Epithelial cell of proximal tubule (primary cell): ENCODE measurements around the gene CNTN2. TPM values are rescaled to one million over a fixed set of nuclear protein-coding genes. Genes with fewer than 3 reads are reported as not detected.

ENCODE experiments used
- DNase-seq: peaks from one replicate; pipeline ENCODE4 v3.0.0-alpha.2; 2011; ENCODE audit warnings: low read depth
- H3K4me3 ChIP-seq: 2 replicates; pipeline ENCODE4 v1.5.1; 2011; ENCODE audit warnings: low read depth, mild to moderate bottlenecking, low read length
- total RNA-seq: library from RNA; depleted of rRNA; stranded (reverse); fragments of >200 nt; gene quantifications from 2 replicates; pipeline ENCODE4 v1.2.3, GENCODE V29; 2015
- TF ChIP-seq, protein P1 (sequence below): conservative IDR thresholded peaks from 2 replicates; pipeline ENCODE4 v1.5.1; 2012; ENCODE audit warnings: low read depth, mild to moderate bottlenecking, low read length

CNTN2 gene
- total RNA-seq, 1 donor from 2014 or later, result not detected

GRCh38 chr1:205058853-205059252, 15.8 kb downstream of the CNTN2 start:
- TF ChIP-seq, protein P1, sequence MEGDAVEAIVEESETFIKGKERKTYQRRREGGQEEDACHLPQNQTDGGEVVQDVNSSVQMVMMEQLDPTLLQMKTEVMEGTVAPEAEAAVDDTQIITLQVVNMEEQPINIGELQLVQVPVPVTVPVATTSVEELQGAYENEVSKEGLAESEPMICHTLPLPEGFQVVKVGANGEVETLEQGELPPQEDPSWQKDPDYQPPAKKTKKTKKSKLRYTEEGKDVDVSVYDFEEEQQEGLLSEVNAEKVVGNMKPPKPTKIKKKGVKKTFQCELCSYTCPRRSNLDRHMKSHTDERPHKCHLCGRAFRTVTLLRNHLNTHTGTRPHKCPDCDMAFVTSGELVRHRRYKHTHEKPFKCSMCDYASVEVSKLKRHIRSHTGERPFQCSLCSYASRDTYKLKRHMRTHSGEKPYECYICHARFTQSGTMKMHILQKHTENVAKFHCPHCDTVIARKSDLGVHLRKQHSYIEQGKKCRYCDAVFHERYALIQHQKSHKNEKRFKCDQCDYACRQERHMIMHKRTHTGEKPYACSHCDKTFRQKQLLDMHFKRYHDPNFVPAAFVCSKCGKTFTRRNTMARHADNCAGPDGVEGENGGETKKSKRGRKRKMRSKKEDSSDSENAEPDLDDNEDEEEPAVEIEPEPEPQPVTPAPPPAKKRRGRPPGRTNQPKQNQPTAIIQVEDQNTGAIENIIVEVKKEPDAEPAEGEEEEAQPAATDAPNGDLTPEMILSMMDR, result no peak
- DNase-seq, result no peak
- H3K4me3 ChIP-seq, result no peak overlapping the region

GRCh38 chr1:205059660-205060059, 16.6 kb downstream of the CNTN2 start:
- H3K4me3 ChIP-seq, result no peak overlapping the region
- DNase-seq, result no peak
- TF ChIP-seq, protein P1, result no peak

GRCh38 chr1:205060746-205061145, 17.7 kb downstream of the CNTN2 start:
- no peak overlapping the region for H3K4me3 ChIP-seq
- DNase-seq, result no peak
- TF ChIP-seq, protein P1, result no peak

DNA sequence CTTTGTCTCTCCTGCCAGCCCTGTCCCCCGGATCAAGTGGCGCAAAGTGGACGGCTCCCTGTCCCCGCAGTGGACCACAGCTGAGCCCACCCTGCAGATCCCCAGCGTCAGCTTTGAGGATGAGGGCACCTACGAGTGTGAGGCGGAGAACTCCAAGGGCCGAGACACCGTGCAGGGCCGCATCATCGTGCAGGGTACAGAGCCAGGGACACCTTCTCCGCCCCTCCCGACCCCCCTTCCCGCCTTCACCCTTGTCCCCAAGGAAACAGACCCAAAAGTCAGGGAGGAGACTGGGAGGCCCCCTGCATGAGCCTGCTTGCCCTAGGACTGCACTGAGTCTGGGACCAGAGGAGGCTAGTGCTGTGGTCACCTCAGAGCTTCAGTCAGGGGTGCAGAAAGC, 18.2 kb downstream of the CNTN2 start:
- TF ChIP-seq, protein P1, result no peak
- no peak overlapping the region for H3K4me3 ChIP-seq
- no peak for DNase-seq

DNA sequence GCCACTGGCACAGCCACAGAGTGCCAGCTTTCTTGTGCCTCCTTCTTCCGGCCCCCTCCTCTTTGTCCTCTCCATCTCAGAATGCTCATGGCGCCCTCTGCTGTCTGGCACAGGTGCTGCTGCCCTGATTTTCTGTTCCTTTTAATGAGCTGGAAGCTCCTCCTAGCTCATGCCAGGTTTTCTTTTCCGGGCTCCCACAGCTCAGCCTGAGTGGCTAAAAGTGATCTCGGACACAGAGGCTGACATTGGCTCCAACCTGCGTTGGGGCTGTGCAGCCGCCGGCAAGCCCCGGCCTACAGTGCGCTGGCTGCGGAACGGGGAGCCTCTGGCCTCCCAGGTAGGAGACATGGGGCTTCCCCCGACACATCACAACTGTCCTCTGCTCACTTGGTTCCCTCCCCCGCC, 18.7 kb downstream of the CNTN2 start:
- no peak overlapping the region for H3K4me3 ChIP-seq
- no peak for DNase-seq
- TF ChIP-seq, protein P1, result peak; percentile 94

DNA sequence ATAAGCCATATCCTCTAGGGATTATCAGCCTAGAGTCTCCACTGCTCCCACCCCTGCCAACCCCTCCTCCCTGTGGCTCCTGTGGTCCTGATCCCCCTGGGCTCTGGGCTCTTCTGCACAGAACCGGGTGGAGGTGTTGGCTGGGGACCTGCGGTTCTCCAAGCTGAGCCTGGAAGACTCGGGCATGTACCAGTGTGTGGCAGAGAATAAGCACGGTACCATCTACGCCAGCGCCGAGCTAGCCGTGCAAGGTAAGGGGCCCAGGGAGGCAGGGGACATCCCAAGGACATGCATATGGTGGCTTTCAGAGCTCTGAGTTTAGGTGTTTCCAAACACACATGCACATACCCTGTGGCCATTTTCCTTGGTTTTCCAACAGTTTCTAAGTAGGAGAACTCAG, 19.3 kb downstream of the CNTN2 start:
- H3K4me3 ChIP-seq, result no peak overlapping the region
- TF ChIP-seq, protein P1, result no peak
- no peak for DNase-seq

- TF ChIP-seq, protein P1, result no peak
- no peak overlapping the region for H3K4me3 ChIP-seq
- no peak for DNase-seq
Measured at GRCh38 chr1:205062895-205063294, 19.9 kb downstream of the CNTN2 start.
